22Rv1 (cell line): ENCODE measurements around the gene HIVEP3.

ENCODE experiments used
- CTCF ChIP-seq: fragments of 450-650 bp; IDR thresholded peaks from 2 replicates; pipeline ENCODE4 v1.5.1; 2017; ENCODE audit warnings: mild to moderate bottlenecking
- ZFX ChIP-seq: fragments of 450-650 bp; IDR thresholded peaks from 2 replicates; pipeline ENCODE4 v1.6.1; 2017; ENCODE audit warnings: antibody characterized with exemption, borderline replicate concordance

GRCh38 chr1:41639332-41639936 lies 279.3 kb downstream of the HIVEP3 start:
- no peak for TF ChIP-seq CTCF
- no peak for TF ChIP-seq ZFX
